B cell (primary cell): ENCODE data around the gene MIPOL1. TPM values are rescaled to one million over a fixed set of nuclear protein-coding genes. Genes with fewer than 3 reads are reported as not detected.
"Not testable (repeated sequence)": the region's sequence is repeated elsewhere in the genome, so short reads cannot be mapped to it uniquely, and the experiment has no call there.

Source experiments
- ATAC-seq: fragments of 200-7000 bp; cut with Tn5 transposase; one replicate; pipeline ENCODE4 v1.10.0; 2021; ENCODE audit warnings: low read depth, mild to moderate bottlenecking, moderate number of reproducible peaks, moderate library complexity
- CTCF ChIA-PET: fragments of 350-600 bp; sonication (Branson Sonifier 250); formaldehyde crosslinking; loops from one replicate; lab custom pipeline; 2021; ENCODE audit warnings: antibody characterized with exemption, inconsistent platforms; lab: Charles Lee
- POLR2A ChIA-PET: fragments of 350-600 bp; sonication (Branson Sonifier 250); formaldehyde crosslinking; loops from one replicate; lab custom pipeline; 2021; ENCODE audit warnings: antibody characterized with exemption; lab: Charles Lee
- DNase-seq: peaks from one replicate; pipeline ENCODE4 v3.0.0; 2013
- H2AFZ ChIP-seq: 2 replicates; pipeline ENCODE4 v1.6.1; 2012; ENCODE audit warnings: mild to moderate bottlenecking, low read depth, low read length; ENCODE audit not compliant: insufficient read depth, poor library complexity, severe bottlenecking
- H3K27ac ChIP-seq, 2 donors: 1 replicate in 1 of 2; 2 replicates in 1 of 2; pipeline ENCODE4 v1.5.1; 2012 to 2013; ENCODE audit warnings: low read length in 2 of 2, mild to moderate bottlenecking in 2 of 2, moderate library complexity in 1 of 2
- H3K27me3 ChIP-seq, 4 experiments: fragments of 200-600 bp in 1 of 4; sonication (generic) in 1 of 4; replicated peaks in 1 of 4; 1 replicate in 2 of 4; 2 replicates in 2 of 4; pipeline versions ENCODE4 v1.6.1 to v1.7.0; 2013 to 2016; ENCODE audit warnings: low read length in 3 of 4, mild to moderate bottlenecking in 2 of 4, mixed read lengths in 1 of 4, moderate library complexity in 1 of 4; ENCODE audit not compliant: insufficient read depth in 4 of 4, control insufficient read depth in 3 of 4; ENCODE audit errors: control extremely low read depth in 1 of 4
- H3K36me3 ChIP-seq, 2 experiments: replicated peaks in 1 of 2; 1 replicate in 1 of 2; 2 replicates in 1 of 2; pipeline versions ENCODE4 v1.6.1 to v1.7.1; 2013; ENCODE audit warnings: low read length in 1 of 2; ENCODE audit not compliant: insufficient read depth in 2 of 2, control insufficient read depth in 1 of 2; ENCODE audit errors: control extremely low read depth in 1 of 2, extremely low read depth in 1 of 2
- H3K4me1 ChIP-seq, 2 donors: fragments of 200-600 bp in 1 of 2; sonication (generic) in 1 of 2; 1 replicate in 1 of 2; 2 replicates in 1 of 2; pipeline versions ENCODE4 v1.5.1 to v1.6.1; 2013 to 2017; ENCODE audit warnings: low read length in 2 of 2; ENCODE audit not compliant: control insufficient read depth in 2 of 2, insufficient read depth in 2 of 2
- H3K4me2 ChIP-seq: replicated peaks from 2 replicates; pipeline ENCODE3; 2012; ENCODE audit warnings: mild to moderate bottlenecking, low read depth, low read length; ENCODE audit not compliant: poor library complexity, severe bottlenecking
- H3K4me3 ChIP-seq, 5 experiments: fragments of 200-600 bp in 1 of 5; sonication (generic) in 1 of 5; 1 replicate in 3 of 5; 2 replicates in 2 of 5; pipeline versions ENCODE4 v1.5.1 to v1.7.0; 2011 to 2016; ENCODE audit warnings: low read length in 4 of 5, mild to moderate bottlenecking in 4 of 5, low read depth in 2 of 5, control low read depth in 1 of 5, moderate library complexity in 1 of 5; ENCODE audit not compliant: insufficient read depth in 1 of 5; ENCODE audit errors: control extremely low read depth in 1 of 5, extremely low read depth in 1 of 5
- H3K79me2 ChIP-seq: fragments of 200-600 bp; sonication (generic); one replicate; pipeline ENCODE4 v1.6.0; 2016; ENCODE audit warnings: low read length; ENCODE audit not compliant: control insufficient read depth, insufficient read depth
- H3K9ac ChIP-seq: fragments of 200-600 bp; sonication (generic); 2 replicates; pipeline ENCODE4 v1.6.1; 2017; ENCODE audit warnings: mild to moderate bottlenecking, low read length, moderate library complexity
- H3K9me3 ChIP-seq, 3 donors: one replicate each; pipeline versions ENCODE4 v1.6.1 to v1.7.1; 2013; ENCODE audit warnings: low read length in 2 of 3; ENCODE audit not compliant: control insufficient read depth in 2 of 3, insufficient read depth in 1 of 3; ENCODE audit errors: control extremely low read depth in 1 of 3
- H4K20me1 ChIP-seq: 2 replicates; pipeline ENCODE4 v1.6.0; 2012; ENCODE audit warnings: mild to moderate bottlenecking, low read length; ENCODE audit not compliant: insufficient read depth, control insufficient read depth, poor library complexity, severe bottlenecking
- H3K27ac Mint-ChIP-seq: one replicate; pipeline ENCODE4 v1.8.0; 2021; ENCODE audit warnings: mixed read lengths
- H3K27me3 Mint-ChIP-seq: one replicate; pipeline ENCODE4 v1.8.0; 2021; ENCODE audit warnings: mixed read lengths
- H3K4me1 Mint-ChIP-seq: one replicate; pipeline ENCODE4 v1.8.0; 2021; ENCODE audit warnings: mixed read lengths
- H3K4me3 Mint-ChIP-seq: one replicate; pipeline ENCODE4 v1.8.0; 2021; ENCODE audit warnings: mixed read lengths
- H3K9me3 Mint-ChIP-seq: one replicate; pipeline ENCODE4 v1.8.0; 2022; ENCODE audit warnings: mixed read lengths; ENCODE audit not compliant: insufficient read depth
- CTCF ChIP-seq: fragments of 200-600 bp; IDR thresholded peaks from one replicate; pipeline ENCODE4 v1.8.0; 2022; ENCODE audit warnings: antibody characterized with exemption, mild to moderate bottlenecking
- EZH2 ChIP-seq: IDR thresholded peaks from 2 replicates; pipeline ENCODE4 v1.6.1; 2012; ENCODE audit warnings: borderline replicate concordance, low read depth, mild to moderate bottlenecking, moderate library complexity, low read length; ENCODE audit not compliant: insufficient read depth, poor library complexity, severe bottlenecking
- WGBS: methylation state at CpG from one replicate; pipeline ENCODE4 v1.1.5; 2013; ENCODE audit warnings: missing lambda C conversion rate; ENCODE audit not compliant: insufficient coverage; 5-methylcytosine and 5-hydroxymethylcytosine counted together
- intact Hi-C: fragments of 100-400 bp; cut with micrococcal nuclease; formaldehyde crosslinking; loops from one replicate; pipeline ENCODE4 v1.10.0; 2022
- polyA plus RNA-seq: library from polyadenylated mRNA; depleted of rRNA; stranded (reverse); fragments of >200 nt; gene quantifications from 2 replicates; pipeline ENCODE4 v1.2.3, GENCODE V29; 2012
- total RNA-seq, 2 donors: library from RNA; stranded (reverse); fragments of 120-200 nt in 1 of 2; gene quantifications; 1 replicate in 1 of 2; 2 replicates in 1 of 2; pipeline versions ENCODE4 v1.2.3 to v1.2.4, GENCODE V29; 2013 to 2022

Gene MIPOL1
- total and polyA plus RNA-seq, 2 donors (not counting 1 experiment from before 2014, with no cell fraction given), result 0.17 TPM; not detected in 1

GRCh38 chr14:37397157-37397940, 199.6 kb downstream of the MIPOL1 start:
- H3K4me3 Mint-ChIP-seq, DNase-seq, CTCF ChIA-PET, H2AFZ ChIP-seq, H3K27ac Mint-ChIP-seq, H3K4me3 ChIP-seq, H3K79me2 ChIP-seq, intact Hi-C loops, H3K4me1 ChIP-seq, H3K36me3 ChIP-seq, H3K4me2 ChIP-seq, H3K9ac ChIP-seq, ATAC-seq, H3K27ac ChIP-seq, H3K4me1 Mint-ChIP-seq, H3K27me3 Mint-ChIP-seq, H3K27me3 ChIP-seq, POLR2A ChIA-PET, H4K20me1 ChIP-seq: not testable (repeated sequence)
- peaks cover 0 to 11% (median 3%) of the 10 kb centered on the region in 3 donors for H3K9me3 ChIP-seq
- H3K9me3 Mint-ChIP-seq, result peaks cover 10% of the 10 kb centered on the region
- 86% methylated on average over 7 of the region's 8 CpGs for WGBS

GRCh38 chr14:37397941-37398215, 200.1 kb downstream of the MIPOL1 start:
- no peak overlapping the region for H3K4me3 Mint-ChIP-seq
- Histone ChIP-seq H4K20me1 (no peaks in the 10 kb centered on the region), H3K27me3 (no peaks in the 10 kb centered on the region), H3K27ac (no peak overlapping the region), H3K9ac (no peak overlapping the region), H3K4me2 (no peak overlapping the region), H3K36me3 (no peaks in the 10 kb centered on the region), H2AFZ (no peak overlapping the region), H3K4me1 (no peaks in the 10 kb centered on the region), H3K4me3 (no peak overlapping the region), H3K79me2 (no peaks in the 10 kb centered on the region), H3K9me3 (peaks cover 0 to 11% (median 3%) of the 10 kb centered on the region in 3 donors)
- POLR2A ChIA-PET, result no interaction called here
- DNase-seq, result no peak
- no peaks in the 10 kb centered on the region for H3K27me3 Mint-ChIP-seq
- no peaks in the 10 kb centered on the region for H3K4me1 Mint-ChIP-seq
- intact Hi-C loops, result no loop called here
- WGBS, result 93% methylated on average over 2 of the region's 3 CpGs
- no peak for ATAC-seq
- H3K9me3 Mint-ChIP-seq, result peaks cover 12% of the 10 kb centered on the region
- TF ChIP-seq CTCF (no peak), EZH2 (no peak)
- no peak overlapping the region for H3K27ac Mint-ChIP-seq
- CTCF ChIA-PET, result no interaction called here
